PC-3 (cell line): Measurements from ENCODE around the gene DUSP6. TPM values are rescaled to one million over a fixed set of nuclear protein-coding genes. Genes with fewer than 3 reads are reported as not detected.

Experiments
- ATAC-seq: fragments of 200-7000 bp; cut with Tn5 transposase; 2 replicates; pipeline ENCODE4 v1.9.1; 2020; ENCODE audit warnings: mild to moderate bottlenecking, moderate library complexity
- BruUV-seq: library from RNA; stranded (reverse); fragments of 400-500 nt; replicated peaks from 2 replicates; lab custom pipeline; 2021; lab: Mats Ljungman, UMichigan
- CTCF ChIA-PET: fragments of 300-600 bp; sonication (Branson Sonifier 250); formaldehyde crosslinking; loops from one replicate; lab custom pipeline; 2022; ENCODE audit warnings: antibody characterized with exemption; lab: Charles Lee
- POLR2A ChIA-PET: fragments of 300-600 bp; sonication (Branson Sonifier 250); formaldehyde crosslinking; loops from one replicate; lab custom pipeline; 2022; ENCODE audit warnings: antibody characterized with exemption; ENCODE audit not compliant: unreplicated experiment; lab: Charles Lee
- DNase-seq: peaks from one replicate; pipeline ENCODE4 v3.0.0-alpha.2; 2015
- H2AFZ ChIP-seq: fragments of 300-600 bp; sonication (generic); 2 replicates; pipeline ENCODE4 v1.6.0; 2016; ENCODE audit warnings: antibody characterized with exemption, low read length
- H3F3A ChIP-seq: fragments of 300-600 bp; sonication (generic); one replicate; pipeline ENCODE4 v1.6.0; 2017; ENCODE audit warnings: antibody characterized with exemption, low read length, control low read depth, mild to moderate bottlenecking; ENCODE audit not compliant: unreplicated experiment
- H3K27ac ChIP-seq: fragments of 300-600 bp; sonication (generic); 2 replicates; pipeline ENCODE4 v1.5.1; 2016; ENCODE audit warnings: mild to moderate bottlenecking, low read length
- H3K27me3 ChIP-seq: fragments of 300-600 bp; sonication (generic); 2 replicates; pipeline ENCODE4 v1.6.1; 2016; ENCODE audit warnings: low read length, mixed read lengths
- H3K36me3 ChIP-seq: fragments of 300-600 bp; sonication (generic); 2 replicates; pipeline ENCODE4 v1.6.1; 2016; ENCODE audit warnings: low read depth, mixed run types, low read length, mixed read lengths
- H3K4me1 ChIP-seq: fragments of 300-600 bp; sonication (generic); 2 replicates; pipeline ENCODE4 v1.5.1; 2016; ENCODE audit warnings: low read length; ENCODE audit not compliant: insufficient read depth
- H3K4me2 ChIP-seq: fragments of 300-600 bp; sonication (generic); 2 replicates; pipeline ENCODE4 v1.6.0; 2016; ENCODE audit warnings: low read length
- H3K4me3 ChIP-seq: fragments of 300-600 bp; sonication (generic); 2 replicates; pipeline ENCODE4 v1.5.1; 2016; ENCODE audit warnings: mild to moderate bottlenecking, low read length, mixed read lengths
- H3K79me2 ChIP-seq: fragments of 300-600 bp; sonication (generic); 2 replicates; pipeline ENCODE4 v1.6.1; 2017; ENCODE audit warnings: low read length, mixed read lengths
- H3K9ac ChIP-seq: fragments of 300-600 bp; sonication (generic); 2 replicates; pipeline ENCODE4 v1.6.0; 2016; ENCODE audit warnings: mild to moderate bottlenecking, low read length
- H3K9me2 ChIP-seq: fragments of 300-600 bp; sonication (generic); replicated peaks from 2 replicates; pipeline ENCODE4 v1.6.1; 2016; ENCODE audit warnings: mixed run types, low read length, mixed read lengths
- H3K9me3 ChIP-seq: fragments of 300-600 bp; sonication (generic); 2 replicates; pipeline ENCODE4 v1.6.1; 2016; ENCODE audit warnings: low read length, mixed read lengths
- H4K20me1 ChIP-seq: fragments of 300-600 bp; sonication (generic); 2 replicates; pipeline ENCODE4 v1.6.1; 2016; ENCODE audit warnings: low read length, mixed read lengths
- EZH2 ChIP-seq: fragments of 300-600 bp; sonication (generic); IDR thresholded peaks from one replicate; pipeline ENCODE4 v1.6.1; 2017; ENCODE audit warnings: antibody characterized with exemption, mild to moderate bottlenecking, low read length; ENCODE audit not compliant: unreplicated experiment
- EZH2phosphoT487 ChIP-seq: fragments of 300-600 bp; sonication (generic); IDR thresholded peaks from 2 replicates; pipeline ENCODE4 v1.6.1; 2018; ENCODE audit warnings: mild to moderate bottlenecking, antibody characterized with exemption, low read length, borderline replicate concordance
- intact Hi-C: fragments of 100-400 bp; cut with micrococcal nuclease; formaldehyde crosslinking; loops from 2 replicates; pipeline ENCODE4 v1.9.0; 2023
- total RNA-seq: library from RNA; depleted of rRNA; stranded (reverse); fragments of >200 nt; gene quantifications from 2 replicates; pipeline ENCODE4 v1.2.3, GENCODE V29; 2014
- TF ChIP-seq, protein P1 (sequence below): fragments of 300-600 bp; sonication (generic); conservative IDR thresholded peaks from 2 replicates; pipeline ENCODE4 v1.5.1; 2017; ENCODE audit warnings: antibody characterized with exemption, low read depth, mild to moderate bottlenecking, low read length

Gene DUSP6
- total RNA-seq, 1 experiment from 2014 or later = 244 TPM

DNA sequence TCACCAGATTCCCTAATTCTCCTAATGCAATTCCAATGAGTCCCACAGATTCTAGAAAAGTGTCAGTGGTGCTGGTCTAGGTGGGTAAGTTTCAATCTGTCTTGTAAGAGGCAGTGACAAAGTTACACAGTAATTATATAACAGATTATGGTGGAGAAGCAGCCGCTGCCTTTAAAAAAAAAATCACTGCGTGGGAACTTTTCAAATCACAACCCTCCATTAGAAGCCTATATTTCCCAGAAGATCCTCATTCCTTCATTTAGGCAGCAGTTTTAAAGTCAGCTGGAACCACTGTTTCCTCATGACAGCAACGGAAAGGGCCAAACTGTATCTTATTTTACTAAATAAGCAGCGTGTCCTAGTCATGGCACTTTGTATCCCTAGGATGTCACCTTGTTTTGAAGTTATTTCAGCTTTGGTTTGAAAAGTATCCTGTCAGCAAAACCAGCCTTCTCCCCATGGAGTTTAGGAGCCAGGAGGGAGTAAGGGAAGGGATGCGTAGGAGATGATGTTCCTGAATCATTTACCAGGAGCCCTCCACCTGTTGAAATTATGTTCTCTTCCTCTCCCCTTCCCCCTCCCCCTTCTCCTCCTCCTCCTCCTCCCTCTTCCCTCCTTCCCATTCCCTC is 27.7 kb upstream of the DUSP6 start:
- ChIA-PET POLR2A (no interaction called here), CTCF (no interaction called here)
- DNase-seq (no peak), ATAC-seq (no peak)
- H4K20me1 ChIP-seq = no peaks in the 10 kb centered on the region
- no peak overlapping the region for H3K4me2 ChIP-seq
- H3K27me3 ChIP-seq = no peaks in the 10 kb centered on the region
- H3K79me2 ChIP-seq = no peaks in the 10 kb centered on the region
- H3K4me1 ChIP-seq = peaks cover 32% of the 10 kb centered on the region
- H3K9me2 ChIP-seq = no peaks in the 10 kb centered on the region
- TF ChIP-seq EZH2phosphoT487 (no peak), EZH2 (no peak)
- TF ChIP-seq, protein P1, sequence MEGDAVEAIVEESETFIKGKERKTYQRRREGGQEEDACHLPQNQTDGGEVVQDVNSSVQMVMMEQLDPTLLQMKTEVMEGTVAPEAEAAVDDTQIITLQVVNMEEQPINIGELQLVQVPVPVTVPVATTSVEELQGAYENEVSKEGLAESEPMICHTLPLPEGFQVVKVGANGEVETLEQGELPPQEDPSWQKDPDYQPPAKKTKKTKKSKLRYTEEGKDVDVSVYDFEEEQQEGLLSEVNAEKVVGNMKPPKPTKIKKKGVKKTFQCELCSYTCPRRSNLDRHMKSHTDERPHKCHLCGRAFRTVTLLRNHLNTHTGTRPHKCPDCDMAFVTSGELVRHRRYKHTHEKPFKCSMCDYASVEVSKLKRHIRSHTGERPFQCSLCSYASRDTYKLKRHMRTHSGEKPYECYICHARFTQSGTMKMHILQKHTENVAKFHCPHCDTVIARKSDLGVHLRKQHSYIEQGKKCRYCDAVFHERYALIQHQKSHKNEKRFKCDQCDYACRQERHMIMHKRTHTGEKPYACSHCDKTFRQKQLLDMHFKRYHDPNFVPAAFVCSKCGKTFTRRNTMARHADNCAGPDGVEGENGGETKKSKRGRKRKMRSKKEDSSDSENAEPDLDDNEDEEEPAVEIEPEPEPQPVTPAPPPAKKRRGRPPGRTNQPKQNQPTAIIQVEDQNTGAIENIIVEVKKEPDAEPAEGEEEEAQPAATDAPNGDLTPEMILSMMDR = no peak
- H3F3A ChIP-seq = peaks cover 9% of the 10 kb centered on the region
- no peaks in the 10 kb centered on the region; the same call in 1 of the 2 replicates for H3K36me3 ChIP-seq
- BruUV-seq = no TSS peak
- intact Hi-C loops = no loop called here
- H3K9ac ChIP-seq = no peak overlapping the region
- no peaks in the 10 kb centered on the region for H3K9me3 ChIP-seq
- no peak overlapping the region for H3K27ac ChIP-seq
- no peak overlapping the region for H3K4me3 ChIP-seq
- no peak overlapping the region for H2AFZ ChIP-seq

DNA sequence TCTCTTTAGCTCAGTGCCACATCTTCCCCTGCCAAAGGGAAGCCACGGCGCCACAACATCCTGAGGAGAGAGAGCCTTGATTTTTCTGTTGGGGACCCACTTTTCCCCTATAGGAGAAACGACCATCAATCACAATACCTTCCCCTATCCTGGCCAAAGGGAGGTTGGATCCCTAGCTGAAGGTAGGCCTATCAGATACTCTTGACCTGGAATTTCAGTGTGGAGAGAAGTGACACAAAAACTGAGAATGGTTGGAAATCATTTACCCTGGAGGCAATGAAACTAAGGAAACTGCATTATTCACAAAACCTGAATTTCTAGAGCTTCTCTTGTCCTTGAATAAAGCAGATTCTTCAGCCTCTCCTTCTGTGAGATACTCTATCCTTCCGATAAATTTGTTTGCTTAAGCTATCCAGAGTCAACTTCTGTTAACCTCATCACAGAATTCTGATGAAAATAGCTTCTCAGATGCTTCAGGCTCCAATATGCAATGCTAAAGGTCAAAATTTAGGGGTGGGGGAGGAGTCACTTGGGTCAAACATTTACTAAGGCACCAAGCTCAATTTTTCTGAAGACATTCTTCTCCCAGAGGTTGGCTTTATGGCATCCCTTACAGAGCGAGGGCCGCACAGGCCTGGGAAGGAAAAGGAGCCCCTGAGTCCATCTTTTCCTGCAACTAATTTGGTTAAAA is 27.0 kb upstream of the DUSP6 start:
- no peak for ATAC-seq
- ChIA-PET POLR2A (no interaction called here), CTCF (no interaction called here)

More for the DNA sequence above, 27.0 kb upstream of the DUSP6 start:
- no peaks in the 10 kb centered on the region for H4K20me1 ChIP-seq
- H3K27me3 ChIP-seq = no peaks in the 10 kb centered on the region
- H3K4me3 ChIP-seq = no peak overlapping the region
- no peaks in the 10 kb centered on the region; the same call in 1 of the 2 replicates for H3K36me3 ChIP-seq
- no peak overlapping the region for H3K4me2 ChIP-seq
- H3F3A ChIP-seq = peaks cover 9% of the 10 kb centered on the region
- no peaks in the 10 kb centered on the region for H3K9me3 ChIP-seq
- H3K4me1 ChIP-seq = peaks cover 32% of the 10 kb centered on the region
- TF ChIP-seq EZH2 = no peak
- TF ChIP-seq, protein P1 = no peak
- no peak for TF ChIP-seq EZH2phosphoT487
- H3K27ac ChIP-seq = no peak overlapping the region
- H3K9ac ChIP-seq = no peak overlapping the region
- BruUV-seq = no TSS peak
- no peak overlapping the region for H2AFZ ChIP-seq
- no peaks in the 10 kb centered on the region for H3K79me2 ChIP-seq
- DNase-seq = no peak
- intact Hi-C loops = no loop called here
- no peaks in the 10 kb centered on the region for H3K9me2 ChIP-seq
